Globus pallidus (tissue), 1 donor: ENCODE measurements around the gene PANK4.

Experiments used
- DNase-seq: peaks from one replicate; pipeline ENCODE4 v3.0.0-alpha.2; 2015; ENCODE audit warnings: low spot score

The PANK4 gene

DNA sequence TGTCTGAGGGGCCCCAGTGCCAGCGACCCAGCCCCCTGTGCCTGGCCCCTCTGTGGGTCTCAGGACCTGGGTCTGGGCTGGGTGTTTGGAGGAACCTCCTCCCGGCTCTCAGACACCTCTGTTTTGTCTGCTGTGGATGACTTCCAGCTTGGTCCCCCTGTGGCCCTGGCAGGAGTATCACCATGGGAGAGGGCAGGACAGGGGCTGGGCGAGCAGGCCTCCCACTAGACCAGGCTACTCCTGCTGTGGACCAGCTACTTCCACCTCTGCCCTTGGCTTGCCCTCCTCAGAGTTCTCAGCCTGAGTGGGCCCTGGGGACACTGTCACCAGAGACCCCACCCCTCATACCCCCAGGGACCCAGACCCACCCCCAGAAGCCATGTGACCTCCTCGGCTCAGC lies 28.5 kb downstream of the PANK4 start:
- no peak for DNase-seq

DNA sequence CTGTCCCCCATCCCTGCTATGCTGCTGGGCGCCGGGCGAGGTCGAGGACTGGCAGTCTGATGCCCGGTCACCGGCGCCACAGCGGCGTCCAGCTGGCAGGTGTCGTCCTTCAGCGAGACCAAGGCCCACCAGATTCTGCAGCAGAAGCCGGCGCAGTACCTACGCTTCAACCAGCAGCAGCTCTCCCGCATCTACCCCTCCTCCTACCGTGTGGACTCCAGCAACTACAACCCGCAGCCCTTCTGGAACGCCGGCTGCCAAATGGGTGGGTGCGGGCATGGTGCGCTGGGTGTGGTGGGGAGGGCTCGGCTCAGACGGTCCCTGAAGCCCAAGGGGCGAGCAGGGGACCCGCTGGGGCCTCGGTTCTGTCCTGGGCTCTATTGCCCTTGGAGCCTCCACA lies 29.6 kb downstream of the PANK4 start:
- no peak for DNase-seq

DNA sequence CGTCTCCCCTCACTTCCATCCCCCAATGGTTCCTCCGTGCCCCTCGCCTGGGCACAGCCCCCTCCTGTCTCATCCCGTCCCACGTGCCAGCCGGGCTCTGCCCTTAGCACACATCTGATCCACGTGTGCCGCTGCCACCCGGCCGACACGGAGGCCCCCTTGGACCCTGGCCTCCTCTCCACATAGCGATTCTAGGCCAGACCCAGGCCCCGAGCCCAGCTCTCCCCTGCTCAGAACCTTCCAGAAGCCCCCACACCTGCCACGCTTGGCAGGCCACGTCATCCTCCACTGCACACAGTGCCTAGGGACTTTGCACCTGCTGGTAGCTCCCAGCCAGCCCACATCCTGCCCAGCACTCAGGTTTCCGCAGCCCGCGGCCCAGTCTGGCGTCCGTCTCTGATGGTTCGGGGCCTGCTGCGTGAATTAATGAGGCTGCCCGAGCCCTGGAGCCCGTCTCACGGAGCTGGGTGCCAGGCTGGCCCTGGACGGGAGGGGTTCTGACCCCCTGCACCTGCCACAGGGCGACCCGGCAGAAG lies 30.2 kb downstream of the PANK4 start:
- no peak for DNase-seq

DNA sequence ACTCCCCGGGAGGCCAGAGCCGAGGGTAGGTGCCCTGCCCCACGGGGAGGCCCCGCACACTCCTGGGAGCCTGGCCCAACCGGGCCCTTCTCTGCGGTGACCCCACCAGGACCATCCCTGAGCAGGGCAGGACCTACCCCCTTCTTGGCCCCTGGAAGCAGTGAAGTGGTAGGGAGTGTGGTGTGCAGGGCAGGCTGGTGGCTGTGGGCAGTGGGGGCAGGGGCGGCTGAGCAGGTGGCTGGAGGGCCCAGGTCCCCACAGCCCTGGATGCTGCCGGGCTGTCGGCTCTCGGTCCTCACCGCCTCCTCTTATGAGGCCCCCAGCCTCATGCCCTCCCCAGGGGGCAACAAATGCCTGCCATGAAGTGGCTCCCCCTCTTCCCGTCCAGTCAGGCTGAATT lies 30.9 kb downstream of the PANK4 start:
- DNase-seq: no peak

DNA sequence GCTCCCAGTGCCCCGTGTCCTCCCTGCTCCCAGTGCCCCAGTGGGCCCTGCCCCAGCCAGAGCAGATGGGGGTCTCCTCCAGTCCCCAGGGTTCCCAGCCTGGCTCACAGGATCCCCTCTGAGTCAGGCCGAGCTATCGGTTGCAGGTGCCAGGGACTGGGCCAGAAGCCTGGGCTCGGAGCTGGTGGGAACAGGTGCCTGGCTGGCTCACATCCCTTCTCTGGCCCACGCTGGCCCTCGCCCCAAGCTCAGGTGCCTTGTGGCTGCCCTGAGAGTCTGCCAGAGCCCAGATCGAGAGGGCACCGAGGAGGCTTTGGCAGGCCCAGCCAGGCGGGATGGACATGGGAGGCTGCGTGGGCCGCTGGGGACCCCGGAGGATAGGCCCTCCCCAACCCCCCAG lies 31.4 kb downstream of the PANK4 start:
- DNase-seq: no peak

DNA sequence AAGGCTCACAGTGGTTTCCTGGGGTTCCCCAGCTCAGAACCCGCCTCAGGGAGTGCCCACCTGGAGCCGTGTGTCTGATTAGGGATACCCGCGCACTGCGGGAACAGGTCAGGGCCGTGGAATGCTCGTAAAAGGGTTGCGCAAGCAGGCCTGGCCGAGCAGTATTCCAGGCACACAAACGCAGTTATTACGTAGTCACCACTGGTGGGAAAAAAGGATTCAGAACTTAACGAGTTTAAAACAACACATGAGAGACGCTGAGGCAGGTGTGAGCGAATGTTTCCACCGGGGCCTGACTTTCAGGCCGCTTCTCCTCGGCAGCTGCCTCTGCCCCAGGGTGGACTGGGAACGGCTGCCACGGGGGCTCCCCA lies 32.1 kb downstream of the PANK4 start:
- DNase-seq: no peak

DNA sequence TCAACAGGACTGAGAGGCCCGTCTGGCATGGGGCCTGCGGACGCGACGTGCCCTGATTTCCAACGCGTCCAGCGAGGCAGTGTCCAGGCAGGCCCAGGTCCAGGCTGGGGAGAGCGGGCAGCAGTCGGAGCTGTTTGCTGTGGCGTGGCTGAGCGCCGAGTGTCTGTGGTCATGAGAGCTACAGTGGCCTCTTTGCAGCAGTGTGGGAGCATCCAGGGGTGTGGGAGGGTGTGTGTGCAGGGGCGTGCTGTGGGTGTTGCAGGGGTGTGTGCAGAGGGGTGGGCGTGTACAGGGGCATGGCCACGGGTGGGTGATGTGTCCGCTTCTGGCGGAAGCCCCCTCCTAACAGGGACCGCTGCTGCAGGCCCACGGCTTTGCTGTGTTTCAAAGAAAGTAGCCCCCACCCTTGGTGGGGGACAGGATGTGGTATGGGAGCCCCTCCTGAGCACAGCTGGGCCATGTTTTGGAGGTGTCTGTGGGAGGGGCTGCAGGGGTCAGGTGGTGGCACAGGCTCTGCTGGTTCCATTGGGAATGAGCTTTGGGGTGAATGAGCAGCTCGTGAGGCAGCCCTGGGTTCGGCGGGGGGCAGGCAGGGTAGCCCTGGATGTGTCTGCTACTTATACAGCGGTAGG lies 32.6 kb downstream of the PANK4 start:
- DNase-seq: peak; percentile 95

DNA sequence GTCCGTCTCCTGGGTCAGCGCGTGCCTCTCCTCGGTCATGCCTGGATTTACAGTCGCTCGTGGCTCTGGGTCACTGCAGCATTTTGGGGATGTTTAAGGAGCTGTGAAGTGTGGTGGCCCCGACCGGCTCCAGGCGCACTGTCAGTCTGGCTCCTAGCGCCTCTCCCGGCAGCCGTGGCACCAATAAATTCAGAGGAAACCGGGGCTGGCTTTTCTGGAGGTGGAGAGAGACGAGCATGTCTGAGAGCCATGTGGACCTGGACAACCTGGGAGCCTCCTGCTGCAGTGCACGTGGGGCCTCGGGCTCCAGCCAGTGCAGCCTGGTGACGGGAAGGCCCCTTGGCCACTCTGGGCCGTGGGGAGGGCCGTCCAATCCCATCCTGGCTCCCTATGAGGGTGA lies 33.2 kb downstream of the PANK4 start:
- DNase-seq: no peak

DNA sequence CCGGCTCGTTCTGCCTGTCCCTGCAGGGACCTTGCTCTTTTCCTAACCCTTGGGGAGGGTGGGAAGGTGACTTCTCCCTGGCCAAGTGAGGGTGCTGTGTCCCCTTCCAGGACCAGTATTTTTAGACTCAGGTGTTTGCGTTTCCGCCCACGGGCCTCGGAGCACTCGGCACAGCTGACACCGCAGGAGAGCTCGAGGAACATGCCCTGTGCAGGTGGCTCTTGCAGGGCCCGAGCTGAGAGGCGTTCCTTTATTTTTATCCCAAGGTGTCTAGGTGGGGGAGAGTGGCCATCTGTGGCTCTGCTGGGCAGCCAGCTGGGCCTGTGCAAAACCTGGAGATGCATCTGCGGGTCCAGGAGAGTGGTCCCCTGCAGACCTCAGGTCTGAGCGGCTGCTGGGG lies 34.3 kb downstream of the PANK4 start:
- DNase-seq: no peak

DNA sequence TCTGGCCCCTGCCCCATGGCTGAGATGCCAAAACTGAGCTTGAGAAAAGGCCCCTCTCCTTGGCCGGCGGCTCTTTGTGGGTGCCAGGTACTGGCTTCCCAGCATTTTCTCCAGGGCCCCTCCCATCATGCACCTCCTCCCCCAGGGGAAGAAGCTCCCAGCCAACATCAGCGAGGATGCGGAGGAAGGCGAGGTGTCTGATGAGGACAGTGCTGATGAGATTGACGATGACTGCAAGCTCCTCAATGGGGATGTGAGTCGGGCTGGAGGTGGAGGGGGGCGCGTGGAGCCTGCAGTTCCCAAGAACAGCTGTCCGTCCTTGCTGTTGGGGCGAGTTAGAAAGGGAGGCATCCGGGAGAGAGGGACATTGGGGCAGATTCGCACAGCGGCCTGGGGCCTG lies 36.8 kb downstream of the PANK4 start:
- no peak for DNase-seq

DNA sequence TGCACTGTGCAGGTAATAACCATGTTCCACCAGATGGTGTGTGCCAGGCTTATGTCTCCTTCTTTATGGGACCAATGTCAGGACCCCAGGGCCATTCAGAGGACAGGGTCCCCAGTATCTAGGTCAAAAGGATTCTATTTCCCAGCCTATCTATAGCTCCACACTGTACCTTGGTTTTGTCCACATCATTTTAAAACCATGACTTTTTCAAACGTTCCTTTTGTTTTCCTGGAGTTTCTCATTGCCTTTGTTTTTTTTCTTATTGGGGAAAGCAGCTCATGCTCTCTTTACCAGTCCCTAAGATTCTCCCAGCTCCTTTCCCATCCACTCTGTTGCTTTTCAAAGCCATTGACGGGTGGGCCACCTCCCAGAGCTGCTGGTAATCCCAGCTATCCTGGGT lies 37.7 kb downstream of the PANK4 start:
- no peak for DNase-seq

DNA sequence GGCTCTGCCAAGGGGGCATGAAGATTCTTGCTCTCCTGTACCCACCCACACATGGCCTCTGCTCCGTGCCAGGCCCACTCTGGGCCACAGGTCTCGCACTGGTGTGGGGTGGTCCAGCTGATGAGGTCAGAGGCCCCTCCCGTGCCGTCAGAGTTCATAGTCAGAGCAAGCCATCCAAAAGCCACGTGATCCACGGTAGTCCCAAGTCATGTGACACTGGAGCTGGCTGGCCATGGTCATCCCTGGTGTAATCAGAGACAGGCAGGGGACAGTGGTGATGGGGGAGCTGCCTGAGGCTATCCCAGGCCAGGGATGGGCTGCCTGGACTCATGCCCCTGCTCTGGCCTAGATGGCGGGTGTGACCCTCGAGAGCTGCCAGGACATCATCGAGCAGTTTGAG lies 39.8 kb downstream of the PANK4 start:
- DNase-seq: no peak

DNA sequence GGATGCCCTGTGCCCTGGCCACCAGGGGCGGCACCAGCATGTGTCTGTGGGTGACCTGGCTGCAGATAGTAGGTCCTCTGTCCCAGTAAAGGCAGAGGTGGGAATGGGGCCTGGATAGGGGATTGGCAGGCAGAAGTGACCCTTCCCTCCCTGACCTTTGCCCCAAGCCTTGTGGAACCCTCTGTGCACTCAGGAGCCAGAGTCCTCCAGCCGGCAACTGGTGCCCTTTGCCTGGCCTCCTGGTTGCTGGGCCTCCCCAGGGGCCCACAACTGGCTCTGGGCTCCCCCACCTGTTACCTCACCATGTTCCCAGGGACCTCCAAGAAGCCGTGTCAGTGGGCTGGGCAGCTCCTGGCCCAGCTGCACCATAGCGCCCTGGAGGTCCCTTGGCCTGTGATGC lies 40.4 kb downstream of the PANK4 start:
- DNase-seq: no peak

DNA sequence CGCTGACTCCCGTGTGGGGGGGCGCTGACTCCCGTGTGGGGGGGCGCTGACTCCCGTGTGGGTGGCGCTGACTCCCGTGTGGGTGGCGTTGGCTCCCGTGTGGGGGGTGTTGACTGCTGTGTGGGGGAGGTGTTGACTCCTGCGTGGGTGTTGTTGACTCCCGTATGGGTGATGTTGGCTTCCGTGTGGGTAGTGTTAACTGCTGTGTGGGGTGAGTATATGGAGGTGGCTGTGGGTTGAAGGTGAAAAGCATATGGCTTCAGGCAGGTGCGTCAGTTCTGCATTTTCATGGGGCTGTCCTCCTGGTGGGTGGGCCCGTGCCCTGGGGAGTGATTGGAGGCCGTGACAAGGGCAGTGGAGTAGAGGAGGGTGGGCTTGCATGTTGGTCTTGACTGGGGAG lies 42.4 kb downstream of the PANK4 start:
- no peak for DNase-seq

DNA sequence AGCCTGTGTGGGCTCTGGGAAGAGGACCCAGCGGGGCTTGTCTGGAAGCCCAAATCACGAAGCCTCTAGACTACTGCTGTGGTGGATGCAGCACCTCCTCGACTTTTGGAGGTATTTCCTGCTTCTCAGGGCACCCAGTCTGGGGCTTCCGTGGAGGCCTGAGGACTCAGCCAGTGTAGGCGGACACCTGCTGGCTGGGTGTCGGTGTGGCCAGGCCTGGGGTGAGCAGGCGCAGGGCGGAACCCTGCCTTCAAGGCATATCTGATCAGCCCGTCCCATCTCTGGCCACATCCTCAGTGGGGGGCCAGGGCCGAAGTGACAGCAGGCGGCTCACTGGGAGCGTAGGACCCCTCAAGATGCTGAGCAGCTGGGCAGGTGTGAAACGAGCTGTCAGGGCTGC lies 43.4 kb downstream of the PANK4 start:
- DNase-seq: no peak

DNA sequence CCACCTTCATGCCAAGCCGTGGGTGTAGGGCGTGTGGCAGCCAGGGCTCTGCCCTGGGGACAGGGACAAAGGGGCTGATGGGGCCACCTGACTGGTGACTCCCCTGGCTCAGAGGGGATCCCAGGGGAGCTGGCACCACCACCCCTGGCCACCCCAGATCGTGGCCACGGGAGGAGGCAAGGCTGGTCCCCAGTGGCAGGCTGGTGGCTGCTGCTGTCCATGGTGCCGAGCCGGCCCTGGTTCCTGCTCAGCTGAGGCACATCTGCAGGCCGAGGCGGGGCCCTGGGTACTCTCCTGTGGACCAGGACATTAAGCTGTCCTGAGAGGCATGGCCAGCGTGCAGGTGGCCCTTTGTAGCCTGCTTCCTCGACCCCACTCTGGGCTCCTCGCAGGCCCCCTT lies 43.8 kb downstream of the PANK4 start:
- DNase-seq: no peak

DNA sequence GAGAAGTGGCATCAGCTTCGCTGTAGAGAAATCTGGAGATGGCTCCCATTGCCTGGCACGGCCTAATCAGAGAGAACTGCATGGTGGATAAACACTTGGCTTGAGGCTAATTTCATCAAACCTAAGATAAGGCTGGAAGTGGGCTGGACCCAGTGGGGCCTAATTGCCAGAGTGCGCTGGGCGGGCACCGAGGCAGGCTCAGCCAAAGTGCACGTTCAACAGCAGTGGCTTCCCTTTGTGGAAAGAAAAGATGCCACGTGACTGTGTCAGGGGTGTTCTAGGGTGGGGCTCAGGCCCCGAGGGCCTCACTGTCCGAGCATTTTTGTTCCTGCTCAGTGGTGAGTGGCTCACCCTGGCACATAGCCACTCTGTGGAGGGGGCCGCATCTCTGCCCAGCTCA lies 44.5 kb downstream of the PANK4 start:
- no peak for DNase-seq

DNA sequence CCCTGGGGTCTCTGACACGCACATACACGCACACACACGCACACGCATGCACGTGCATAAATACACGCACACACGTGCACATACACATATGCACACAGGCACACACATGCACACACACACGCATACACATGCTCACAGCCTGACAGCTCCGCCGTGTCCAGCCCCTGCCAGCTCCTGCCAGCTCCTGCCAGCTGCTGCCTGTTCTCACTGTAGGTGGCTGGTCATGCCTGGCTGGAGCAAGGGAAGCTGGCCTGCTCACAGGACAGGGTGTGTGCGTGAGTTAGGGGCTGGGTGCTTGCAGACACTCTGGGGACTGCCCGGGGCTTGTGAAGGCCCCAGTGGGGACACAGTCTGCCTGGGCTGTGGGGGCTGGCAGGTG lies 45.4 kb downstream of the PANK4 start:
- DNase-seq: no peak

DNA sequence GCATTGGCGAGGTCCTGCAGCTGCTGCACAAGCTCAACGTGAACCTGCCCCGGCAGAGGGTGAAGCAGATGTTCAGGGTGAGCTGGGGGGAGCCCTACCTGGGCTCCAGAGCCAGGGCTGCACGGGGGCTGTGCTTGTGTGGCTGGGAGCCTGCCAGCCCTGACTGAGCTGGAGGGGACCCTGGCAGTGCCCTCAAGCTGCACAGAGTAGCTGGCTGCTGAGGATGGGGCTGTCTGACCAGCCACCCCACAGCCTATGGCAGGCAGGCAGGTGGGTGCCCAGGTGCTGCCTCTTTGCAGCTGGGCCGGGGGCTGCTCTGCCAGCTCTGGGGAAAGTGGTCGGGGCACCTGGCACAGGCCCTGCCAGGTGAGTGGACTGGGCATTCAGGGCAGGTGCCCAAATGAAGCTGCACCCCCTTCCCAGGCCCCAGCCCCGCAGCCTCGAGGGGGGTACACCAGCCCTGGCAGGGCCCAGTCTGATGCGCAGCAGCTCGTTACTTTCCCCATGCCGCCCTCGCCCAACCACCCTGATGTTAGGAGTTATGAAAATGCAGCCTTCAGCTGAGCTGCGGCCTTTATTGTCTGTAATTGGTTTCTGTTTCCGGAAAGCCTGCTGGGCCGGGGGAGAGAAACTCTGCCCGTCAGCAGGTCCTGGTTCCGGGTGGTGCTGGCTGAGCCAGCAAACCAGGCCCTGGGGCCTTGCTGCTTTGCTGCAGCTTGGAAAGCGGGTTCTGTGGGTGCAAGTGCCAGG lies 46.0 kb downstream of the PANK4 start:
- no peak for DNase-seq

DNA sequence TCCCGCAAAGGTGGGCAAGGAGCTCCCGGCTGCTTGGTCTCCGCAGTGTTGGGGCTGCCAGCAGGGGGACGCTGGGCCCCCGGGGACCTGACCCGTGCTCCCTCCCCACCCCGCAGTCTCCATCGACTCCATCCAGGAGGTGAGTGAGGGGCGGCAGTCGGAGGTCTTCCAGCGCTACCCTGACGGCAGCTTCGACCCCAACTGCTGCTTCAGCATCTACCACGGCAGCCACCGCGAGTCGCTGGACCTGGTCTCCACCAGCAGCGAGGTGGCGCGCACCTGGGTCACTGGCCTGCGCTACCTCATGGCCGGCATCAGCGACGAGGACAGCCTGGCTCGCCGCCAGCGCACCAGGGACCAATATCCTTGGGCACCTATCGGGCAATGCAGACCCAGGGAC lies 46.8 kb downstream of the PANK4 start:
- no peak for DNase-seq

DNA sequence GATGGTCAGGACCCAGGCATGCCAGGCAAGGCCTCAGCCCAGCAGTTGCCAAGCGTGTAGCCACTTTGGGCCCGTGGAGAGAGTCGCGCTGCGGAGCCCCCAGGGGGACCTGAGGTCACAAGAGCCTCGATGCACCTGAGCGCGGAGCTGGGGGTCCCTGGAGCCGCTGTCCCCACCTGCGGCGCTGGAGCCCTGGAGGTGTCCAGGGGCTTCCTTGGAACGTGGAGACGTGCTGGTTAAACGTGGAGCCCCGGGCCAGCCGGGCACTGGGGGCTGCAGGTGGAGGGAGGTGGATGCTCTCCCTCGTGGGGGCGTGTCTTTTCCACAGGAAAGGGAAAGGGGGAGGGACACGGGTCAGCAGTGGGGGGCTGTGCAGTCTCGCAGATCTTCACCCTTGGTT lies 47.2 kb downstream of the PANK4 start:
- no peak for DNase-seq

DNA sequence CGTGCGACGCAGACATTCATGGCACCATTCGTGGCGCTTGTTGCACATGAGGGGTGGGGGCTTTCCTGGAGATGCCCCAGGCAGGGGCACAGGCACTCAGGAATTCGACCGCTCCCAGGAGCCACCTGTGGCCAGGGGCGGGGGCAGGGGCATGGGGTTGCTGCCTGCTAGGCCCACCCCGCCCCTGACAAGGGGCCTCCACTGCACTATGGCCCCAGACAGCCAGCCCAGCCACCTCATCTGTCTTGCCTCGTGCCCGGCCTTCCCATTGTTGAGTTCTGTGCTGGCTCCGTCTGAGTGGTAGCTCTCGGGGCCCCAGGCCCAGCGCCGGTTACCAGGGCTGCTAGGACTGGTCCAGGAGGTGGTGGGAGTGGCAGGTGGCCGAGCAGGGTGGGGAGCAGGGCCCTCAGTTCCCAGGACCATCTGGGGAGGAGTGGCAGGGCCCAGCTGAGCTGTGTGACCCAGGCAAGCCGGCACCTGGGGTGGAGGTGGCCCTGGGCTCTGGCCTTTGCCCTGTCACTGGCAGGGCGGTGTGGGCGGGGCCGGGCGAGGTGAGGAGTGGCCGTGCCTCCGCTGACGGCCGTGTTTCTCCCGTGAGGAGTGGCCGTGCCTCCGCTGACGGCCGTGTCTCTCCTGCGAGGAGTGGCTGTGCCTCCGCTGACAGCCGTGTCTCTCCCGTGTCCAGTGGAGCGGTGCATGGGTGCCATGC lies 48.5 kb downstream of the PANK4 start:
- DNase-seq: no peak

DNA sequence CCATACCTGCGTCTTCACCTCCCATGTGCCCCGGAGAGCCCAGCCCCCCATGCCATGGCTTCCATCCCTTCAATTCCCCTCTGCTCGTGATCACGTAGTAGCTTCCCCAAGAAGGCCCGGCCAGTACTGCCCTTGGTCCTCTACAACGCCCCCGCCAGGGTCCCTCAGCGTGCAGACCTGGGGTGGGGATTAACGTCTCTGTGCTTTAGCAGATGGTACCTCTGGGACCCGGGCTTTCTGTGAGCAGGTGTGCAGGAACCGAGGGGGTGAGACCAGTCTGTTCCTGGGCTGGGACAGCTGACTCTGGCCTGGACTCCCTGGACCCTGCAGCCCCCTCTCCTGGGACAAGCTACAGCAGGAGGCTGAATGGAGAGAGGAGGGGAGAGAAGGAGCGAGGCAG lies 49.1 kb downstream of the PANK4 start:
- no peak for DNase-seq
